ENCODE results near the gene MGAT5.

The MGAT5 gene

GRCh38 chr2:134253804-134254203 lies at the start of gene MGAT5:
Gene MGAT5 (plus strand): TSS chr2:134254072. CDS start chr2:134254404, 332 bp downstream.
- DNase-seq = peak; percentile 48

- DNase-seq = no peak
These were observed 48.8 kb upstream of the MGAT5 start for GRCh38 chr2:134205087-134205486.

- DNase-seq = no peak
These were observed 47.8 kb upstream of the MGAT5 start for GRCh38 chr2:134206031-134206430.

GRCh38 chr2:134206573-134206972 lies 47.3 kb upstream of the MGAT5 start:
- no peak for DNase-seq

- peak; percentile 61 for DNase-seq
These were observed 46.2 kb upstream of the MGAT5 start for GRCh38 chr2:134207589-134208209.

- no peak for DNase-seq
These were observed 45.0 kb upstream of the MGAT5 start for GRCh38 chr2:134208825-134209224.

GRCh38 chr2:134212746-134213145 lies 41.1 kb upstream of the MGAT5 start:
- no peak for DNase-seq

GRCh38 chr2:134216152-134216829 lies 37.6 kb upstream of the MGAT5 start:
- no peak for DNase-seq

GRCh38 chr2:134217351-134217750 lies 36.5 kb upstream of the MGAT5 start:
- no peak for DNase-seq

GRCh38 chr2:134217924-134218323 lies 35.9 kb upstream of the MGAT5 start:
- no peak for DNase-seq

- DNase-seq = no peak
These were observed 35.5 kb upstream of the MGAT5 start for GRCh38 chr2:134218414-134218813.

GRCh38 chr2:134218930-134219658 lies 34.8 kb upstream of the MGAT5 start:
- peak; percentile 53 for DNase-seq

GRCh38 chr2:134220344-134220974 lies 33.4 kb upstream of the MGAT5 start:
- DNase-seq = no peak

- no peak for DNase-seq
These were observed 29.9 kb upstream of the MGAT5 start for GRCh38 chr2:134224005-134224404.

GRCh38 chr2:134225173-134225572 lies 28.7 kb upstream of the MGAT5 start:
- DNase-seq = no peak

- no peak for DNase-seq
These were observed 28.0 kb upstream of the MGAT5 start for GRCh38 chr2:134225841-134226240.

GRCh38 chr2:134226601-134227000 lies 27.3 kb upstream of the MGAT5 start:
- no peak for DNase-seq

- no peak for DNase-seq
These were observed 26.2 kb upstream of the MGAT5 start for GRCh38 chr2:134227666-134228065.

GRCh38 chr2:134228493-134228903 lies 25.4 kb upstream of the MGAT5 start:
- no peak for DNase-seq

- no peak for DNase-seq
These were observed 24.3 kb upstream of the MGAT5 start for GRCh38 chr2:134229540-134229939.

GRCh38 chr2:134230885-134231284 lies 23.0 kb upstream of the MGAT5 start:
- no peak for DNase-seq

- no peak for DNase-seq
These were observed 22.4 kb upstream of the MGAT5 start for GRCh38 chr2:134231301-134231964.

GRCh38 chr2:134231965-134232340 lies 21.9 kb upstream of the MGAT5 start:
- DNase-seq = no peak
